Umbilical cord (tissue), 1 donor: ENCODE measurements around the gene PCDHB14. TPM values are rescaled to one million over a fixed set of nuclear protein-coding genes. Genes with fewer than 3 reads are reported as not detected.

Experiments
- total RNA-seq: library from RNA; depleted of rRNA; stranded (reverse); fragments of >200 nt; gene quantifications from one replicate; pipeline ENCODE4 v1.2.3, GENCODE V29; 2014; ENCODE audit warnings: low replicate concordance; ENCODE audit not compliant: insufficient read depth

PCDHB14 gene
- total RNA-seq, 1 donor from 2014 or later = 12.3 TPM

Other genes starting within 250 kb of the PCDHB14 start
- gene PCDHB1, start 172.0 kb upstream of the PCDHB14 start, total RNA-seq = 0.24 TPM
- gene PCDHB2, start 128.7 kb upstream of the PCDHB14 start, total RNA-seq = 6.5 TPM
- gene PCDHB3, start 122.9 kb upstream of the PCDHB14 start, total RNA-seq = 0.72 TPM
- 2.9 TPM for gene PCDHB4, start 101.5 kb upstream of the PCDHB14 start, total RNA-seq
- gene PCDHB5, start 88.1 kb upstream of the PCDHB14 start, total RNA-seq = 11.6 TPM
- gene PCDHB6, start 73.3 kb upstream of the PCDHB14 start, total RNA-seq = 1.9 TPM
- gene PCDHB7, start 50.7 kb upstream of the PCDHB14 start, total RNA-seq = 3.6 TPM
- 0.72 TPM for gene PCDHB8, start 45.6 kb upstream of the PCDHB14 start, total RNA-seq
- gene PCDHB16, start 41.0 kb upstream of the PCDHB14 start, total RNA-seq = 4.1 TPM
- 1.9 TPM for gene PCDHB9, start 36.2 kb upstream of the PCDHB14 start, total RNA-seq
- gene PCDHB10, start 31.0 kb upstream of the PCDHB14 start, total RNA-seq = 5.5 TPM
- gene PCDHB11, start 23.7 kb upstream of the PCDHB14 start, total RNA-seq = 5.1 TPM
- 2.9 TPM for gene PCDHB12, start 14.6 kb upstream of the PCDHB14 start, total RNA-seq
- 1.7 TPM for gene PCDHB13, start 9.4 kb upstream of the PCDHB14 start, total RNA-seq
- 3.4 TPM for gene PCDHB15, start 22.1 kb downstream of the PCDHB14 start, total RNA-seq
- gene SLC25A2, start 80.7 kb downstream of the PCDHB14 start, total RNA-seq = 1.9 TPM
- gene TAF7, start 97.4 kb downstream of the PCDHB14 start, total RNA-seq = 58.7 TPM
- 0.96 TPM for gene PCDHGA1, start 107.2 kb downstream of the PCDHB14 start, total RNA-seq
- 4.6 TPM for gene PCDHGA2, start 115.4 kb downstream of the PCDHB14 start, total RNA-seq
- gene PCDHGA3, start 120.5 kb downstream of the PCDHB14 start, total RNA-seq = 2.2 TPM
- gene PCDHGB1, start 126.8 kb downstream of the PCDHB14 start, total RNA-seq = 1.7 TPM
- 6.0 TPM for gene PCDHGA4, start 131.7 kb downstream of the PCDHB14 start, total RNA-seq
- 4.6 TPM for gene PCDHGB2, start 136.7 kb downstream of the PCDHB14 start, total RNA-seq
- gene PCDHGA5, start 140.8 kb downstream of the PCDHB14 start, total RNA-seq = 1.9 TPM
- gene PCDHGB3, start 146.9 kb downstream of the PCDHB14 start, total RNA-seq = 11.8 TPM
- 7.2 TPM for gene PCDHGA6, start 150.5 kb downstream of the PCDHB14 start, total RNA-seq
- 7.0 TPM for gene PCDHGA7, start 159.4 kb downstream of the PCDHB14 start, total RNA-seq
- 18.3 TPM for gene PCDHGB4, start 164.4 kb downstream of the PCDHB14 start, total RNA-seq
- 3.9 TPM for gene PCDHGA8, start 169.3 kb downstream of the PCDHB14 start, total RNA-seq
- 15.4 TPM for gene PCDHGB5, start 174.6 kb downstream of the PCDHB14 start, total RNA-seq
- 11.1 TPM for gene PCDHGA9, start 179.4 kb downstream of the PCDHB14 start, total RNA-seq
- 9.1 TPM for gene PCDHGB6, start 184.7 kb downstream of the PCDHB14 start, total RNA-seq
- 10.8 TPM for gene PCDHGA10, start 189.6 kb downstream of the PCDHB14 start, total RNA-seq
- 13.2 TPM for gene PCDHGB7, start 194.3 kb downstream of the PCDHB14 start, total RNA-seq
- gene PCDHGA11, start 197.7 kb downstream of the PCDHB14 start, total RNA-seq = 7.9 TPM
- 14.4 TPM for gene PCDHGA12, start 207.2 kb downstream of the PCDHB14 start, total RNA-seq